ENCODE data around the gene CD8A. TPM values are rescaled to one million over a fixed set of nuclear protein-coding genes. Genes with fewer than 3 reads are reported as not detected.

CD8A gene
- total and polyA plus RNA-seq, 2 of the 8 experiments (the other 6 are each of a cell fraction or from before 2014, with no cell fraction given): 0.14 to 0.39 TPM

DNA sequence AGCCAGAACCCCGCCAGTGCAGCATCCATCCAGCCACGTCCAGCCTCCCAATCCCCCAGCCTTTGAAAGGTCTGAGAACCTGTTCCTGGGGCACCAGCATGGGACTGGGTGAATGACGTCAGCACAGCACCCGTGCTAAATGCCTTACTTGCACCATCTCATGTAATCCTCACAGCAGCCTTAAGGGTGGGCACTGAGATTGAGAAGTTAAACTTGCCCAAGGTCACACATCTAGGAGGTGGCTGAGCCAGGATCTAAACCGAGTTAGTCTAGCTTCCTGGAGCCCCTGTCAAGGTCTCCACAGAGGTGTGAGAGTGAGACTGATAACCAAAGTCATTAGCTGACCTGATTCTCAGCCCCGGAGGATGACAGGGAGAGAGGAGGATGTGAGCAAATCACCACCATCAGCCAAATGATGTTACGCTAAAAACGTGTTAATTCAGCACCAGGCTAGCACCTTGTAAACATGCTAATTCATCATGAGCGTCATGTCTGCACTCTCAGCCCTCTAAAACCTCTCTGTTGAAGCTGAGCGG, 4.6 kb downstream of the CD8A start:
- H2AFZ ChIP-seq (ENCODE audit: low read length): no peak overlapping the region
- peaks cover 0 to 8% (median 0%) of the 10 kb centered on the region in 4 experiments; a peak in 1 of 8 replicates for H3K36me3 ChIP-seq (ENCODE audit: control insufficient read depth in 2 of 4, insufficient read depth in 4 of 4, low read length in 3 of 4)
- no peak overlapping the region for H3K14ac ChIP-seq (ENCODE audit: insufficient read length)
- H3K23me2 ChIP-seq (ENCODE audit: low read depth, low read length): peaks cover 11% of the 10 kb centered on the region
- H3K79me1 ChIP-seq (ENCODE audit: low read depth, low read length): no peaks in the 10 kb centered on the region
- DNase-seq (ENCODE audit: low read depth in 1 of 2, low spot score in 2 of 2) (no peak), FAIRE-seq (no peak)
- no peak overlapping the region for H4K8ac ChIP-seq (ENCODE audit: extremely low read depth, insufficient read depth, low read length)
- no peak overlapping the region for H3K9ac ChIP-seq (replicated peaks in 1 of 4; ENCODE audit: extremely low read depth in 1 of 4, low read depth in 3 of 4, low read length in 3 of 4)
- H4K91ac ChIP-seq (replicated peaks; ENCODE audit: insufficient read length, low read length): no peak overlapping the region
- H3K79me2 ChIP-seq (ENCODE audit: control insufficient read depth in 1 of 2, insufficient read depth in 2 of 2, low read length in 2 of 2): no peaks in the 10 kb centered on the region
- no peak overlapping the region for H3K56ac ChIP-seq (replicated peaks; ENCODE audit: insufficient read length, low read depth, low read length)
- H2BK12ac ChIP-seq (ENCODE audit: low read depth, low read length): no peak overlapping the region
- H3K4me1 ChIP-seq (replicated peaks in 1 of 4; ENCODE audit: control insufficient read depth in 3 of 4, insufficient read depth in 4 of 4, low read length in 3 of 4): peaks cover 0 to 9% (median under 1%) of the 10 kb centered on the region in 4 experiments; a peak in 4 of 7 replicates
- WGBS, 2 experiments (ENCODE audit: extremely low coverage in 1 of 2, insufficient coverage in 1 of 2, insufficient read length in 1 of 2, insufficient replicate concordance in 2 of 2, low coverage in 1 of 2, low lambda C conversion rate in 2 of 2, missing lambda C conversion rate in 1 of 2): 83% methylated on average over 10 of the region's 10 CpGs; no CpG with 5 or more reads in 1 of the 2 experiments
- H3K23ac ChIP-seq (ENCODE audit: insufficient read length): no peak overlapping the region
- ChIA-PET POLR2A (ENCODE audit: partially characterized antibody) (interaction anchor here (0.6 to 1.0 kb wide), 2 partner anchors 16 to 616 kb away, joined by 3 read pairs; no protein-coding TSS in a partner anchor), CTCF (ENCODE audit: partially characterized antibody) (interaction anchor here (0.8 to 1.4 kb wide), 3 partner anchors 11 to 21 kb away, joined by 3 to 4 read pairs (median 3); no protein-coding TSS in a partner anchor)
- H2BK5ac ChIP-seq (ENCODE audit: low read depth, low read length): no peak overlapping the region
- peaks cover 28 to 40% (median 37%) of the 10 kb centered on the region in 4 experiments for H3K27me3 ChIP-seq (replicated peaks in 1 of 4; ENCODE audit: control insufficient read depth in 3 of 4, extremely low read depth in 1 of 4, insufficient read depth in 3 of 4, low read length in 3 of 4)
- no peaks in the 10 kb centered on the region; a peak in 1 of 4 replicates for H3K9me3 ChIP-seq (ENCODE audit: insufficient read depth in 2 of 2, low read depth in 1 of 2, low read length in 1 of 2)
- peaks cover 0 to 7% of the 10 kb centered on the region in 2 experiments for H4K20me1 ChIP-seq (replicated peaks in 1 of 2; ENCODE audit: control insufficient read depth in 1 of 2, insufficient read depth in 2 of 2, low read length in 2 of 2)
- H2BK120ac ChIP-seq (replicated peaks; ENCODE audit: low read depth, low read length): no peak overlapping the region
- no peak overlapping the region for H3K27ac ChIP-seq (ENCODE audit: low read depth, low read length)
- H3K4ac ChIP-seq (replicated peaks; ENCODE audit: insufficient read length, low read depth, low read length): no peak overlapping the region
- H3K4me3 ChIP-seq (ENCODE audit: extremely low read depth in 1 of 4, insufficient read depth in 2 of 4, low read depth in 3 of 4, low read length in 4 of 4): no peak overlapping the region
- H4K5ac ChIP-seq (ENCODE audit: insufficient read length, low read depth, low read length): no peak overlapping the region
- no peak overlapping the region for H3K4me2 ChIP-seq (ENCODE audit: insufficient read depth in 1 of 2, low read depth in 2 of 2, low read length in 2 of 2)
- no peak overlapping the region for H2AK5ac ChIP-seq (ENCODE audit: low read depth, low read length)
- H2BK20ac ChIP-seq (ENCODE audit: low read length): no peak overlapping the region
- H2BK15ac ChIP-seq (ENCODE audit: low read length): no peak overlapping the region
- H3K18ac ChIP-seq (ENCODE audit: extremely low read depth, low read length): no peak overlapping the region
- TF ChIP-seq EZH2 (IDR thresholded peaks at IDR 0.05; ENCODE audit: low read depth, low read length, severe bottlenecking): no peak
- no peak for TF ChIP-seq BCL11A (IDR thresholded peaks at IDR 0.05; ENCODE audit: low read depth in 2 of 2, low read length in 2 of 2)
- TF ChIP-seq, protein P1, sequence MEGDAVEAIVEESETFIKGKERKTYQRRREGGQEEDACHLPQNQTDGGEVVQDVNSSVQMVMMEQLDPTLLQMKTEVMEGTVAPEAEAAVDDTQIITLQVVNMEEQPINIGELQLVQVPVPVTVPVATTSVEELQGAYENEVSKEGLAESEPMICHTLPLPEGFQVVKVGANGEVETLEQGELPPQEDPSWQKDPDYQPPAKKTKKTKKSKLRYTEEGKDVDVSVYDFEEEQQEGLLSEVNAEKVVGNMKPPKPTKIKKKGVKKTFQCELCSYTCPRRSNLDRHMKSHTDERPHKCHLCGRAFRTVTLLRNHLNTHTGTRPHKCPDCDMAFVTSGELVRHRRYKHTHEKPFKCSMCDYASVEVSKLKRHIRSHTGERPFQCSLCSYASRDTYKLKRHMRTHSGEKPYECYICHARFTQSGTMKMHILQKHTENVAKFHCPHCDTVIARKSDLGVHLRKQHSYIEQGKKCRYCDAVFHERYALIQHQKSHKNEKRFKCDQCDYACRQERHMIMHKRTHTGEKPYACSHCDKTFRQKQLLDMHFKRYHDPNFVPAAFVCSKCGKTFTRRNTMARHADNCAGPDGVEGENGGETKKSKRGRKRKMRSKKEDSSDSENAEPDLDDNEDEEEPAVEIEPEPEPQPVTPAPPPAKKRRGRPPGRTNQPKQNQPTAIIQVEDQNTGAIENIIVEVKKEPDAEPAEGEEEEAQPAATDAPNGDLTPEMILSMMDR (IDR thresholded peaks at IDR 0.05; ENCODE audit: control extremely low read depth in 1 of 3, insufficient read depth in 1 of 3, low read depth in 1 of 3, low read length in 3 of 3): no peak
- TF ChIP-seq CBX8 (IDR thresholded peaks at IDR 0.05; ENCODE audit: borderline replicate concordance, low read depth, low read length): no peak
- no peak for TF ChIP-seq EP300 (IDR thresholded peaks at IDR 0.05; ENCODE audit: borderline replicate concordance in 1 of 2, low read depth in 2 of 2, low read length in 2 of 2)
- no peak for TF ChIP-seq CHD2 (IDR thresholded peaks at IDR 0.05; ENCODE audit: low read length)
- no peak for TF ChIP-seq POU5F1 (IDR thresholded peaks at IDR 0.05; ENCODE audit: low read depth, low read length)
- no peak for TF ChIP-seq RBBP5 (IDR thresholded peaks at IDR 0.05; ENCODE audit: borderline replicate concordance, low read depth, low read length)
- TF ChIP-seq SIX5 (IDR thresholded peaks at IDR 0.05; ENCODE audit: low read depth, low read length): no peak
- TF ChIP-seq MAFK (IDR thresholded peaks at IDR 0.05; ENCODE audit: low read depth, low read length): no peak
